Measurements from ENCODE around the gene MRPL16. TPM values are rescaled to one million over a fixed set of nuclear protein-coding genes. Genes with fewer than 3 reads are reported as not detected.

Gene MRPL16
- polyA plus RNA-seq, 1 donor from 2014 or later = 33.2 TPM

DNA sequence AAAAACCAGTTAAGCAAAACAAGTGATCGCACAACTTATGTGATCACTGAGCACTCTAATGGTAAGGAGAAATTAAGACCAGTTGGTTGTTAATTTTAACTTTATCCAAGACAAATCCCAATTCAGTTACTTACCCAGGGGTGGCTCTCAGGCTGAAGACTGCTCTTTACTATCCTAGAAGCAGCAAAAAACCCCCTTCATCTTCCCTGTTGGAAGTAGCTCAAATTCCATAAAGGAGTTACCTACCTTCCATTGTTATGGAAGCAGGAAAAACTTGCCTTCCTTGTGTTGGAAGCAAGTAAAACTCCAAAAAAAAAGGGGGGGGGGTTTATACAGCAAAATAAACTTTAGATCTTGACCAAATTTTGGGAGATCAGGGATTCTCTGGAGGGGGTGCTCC lies 5.2 kb upstream of the MRPL16 start:
- H3K9ac ChIP-seq (ENCODE audit: low read length) = no peak overlapping the region
- no peak overlapping the region for H3K4me2 ChIP-seq (ENCODE audit: low read length)
- no peak overlapping the region for H2AFZ ChIP-seq (ENCODE audit: low read depth, low read length)
- H3K4me3 ChIP-seq (ENCODE audit: low read length) = no peak overlapping the region
- H3K27me3 ChIP-seq (ENCODE audit: insufficient read depth, low read depth, low read length) = no peaks in the 10 kb centered on the region
- no peaks in the 10 kb centered on the region for H3K9me3 ChIP-seq (ENCODE audit: low read length)
- no peaks in the 10 kb centered on the region for H3K79me2 ChIP-seq (replicated peaks; ENCODE audit: insufficient read depth, low read length)
- no peak overlapping the region for H3K27ac ChIP-seq (ENCODE audit: low read length)
- H3K36me3 ChIP-seq (ENCODE audit: insufficient read depth, low read length) = no peaks in the 10 kb centered on the region
- H4K20me1 ChIP-seq (ENCODE audit: insufficient read depth) = no peaks in the 10 kb centered on the region
- TF ChIP-seq EZH2 (IDR thresholded peaks at IDR 0.05; ENCODE audit: borderline replicate concordance, insufficient read depth, low read length, poor library complexity, severe bottlenecking) (no peak), TAF1 (IDR thresholded peaks at IDR 0.05; ENCODE audit: low read depth) (no peak), SMC3 (conservative IDR thresholded peaks at IDR 0.05; ENCODE audit: poor library complexity) (no peak), MXI1 (conservative IDR thresholded peaks at IDR 0.05; ENCODE audit: poor library complexity, severe bottlenecking) (no peak), POLR2AphosphoS5 (IDR thresholded peaks at IDR 0.05) (no peak), EP300 (conservative IDR thresholded peaks at IDR 0.05; ENCODE audit: poor library complexity, severe bottlenecking) (no peak), RAD21 (conservative IDR thresholded peaks at IDR 0.05) (no peak), REST (IDR thresholded peaks at IDR 0.05; ENCODE audit: borderline replicate concordance) (no peak)
- no peaks in the 10 kb centered on the region for H3K9me2 ChIP-seq (ENCODE audit: insufficient read depth, low read length)
- H3F3A ChIP-seq (ENCODE audit: insufficient read depth, low read length, poor library complexity, severe bottlenecking) = no peaks in the 10 kb centered on the region

GRCh38 chr11:59814021-59814420 lies 3.4 kb upstream of the MRPL16 start:
- no peak overlapping the region for H3K4me2 ChIP-seq (ENCODE audit: low read length)
- no peaks in the 10 kb centered on the region for H3K9me3 ChIP-seq (ENCODE audit: low read length)
- H3K9ac ChIP-seq (ENCODE audit: low read length) = no peak overlapping the region
- H3K4me3 ChIP-seq (ENCODE audit: low read length) = no peak overlapping the region
- no peaks in the 10 kb centered on the region for H3K36me3 ChIP-seq (ENCODE audit: insufficient read depth, low read length)
- no peaks in the 10 kb centered on the region for H3F3A ChIP-seq (ENCODE audit: insufficient read depth, low read length, poor library complexity, severe bottlenecking)
- TF ChIP-seq POLR2AphosphoS5 (IDR thresholded peaks at IDR 0.05) = no peak
- TF ChIP-seq EZH2 (IDR thresholded peaks at IDR 0.05; ENCODE audit: borderline replicate concordance, insufficient read depth, low read length, poor library complexity, severe bottlenecking) = no peak
- no peak for TF ChIP-seq REST (IDR thresholded peaks at IDR 0.05; ENCODE audit: borderline replicate concordance)
- TF ChIP-seq, protein P1, sequence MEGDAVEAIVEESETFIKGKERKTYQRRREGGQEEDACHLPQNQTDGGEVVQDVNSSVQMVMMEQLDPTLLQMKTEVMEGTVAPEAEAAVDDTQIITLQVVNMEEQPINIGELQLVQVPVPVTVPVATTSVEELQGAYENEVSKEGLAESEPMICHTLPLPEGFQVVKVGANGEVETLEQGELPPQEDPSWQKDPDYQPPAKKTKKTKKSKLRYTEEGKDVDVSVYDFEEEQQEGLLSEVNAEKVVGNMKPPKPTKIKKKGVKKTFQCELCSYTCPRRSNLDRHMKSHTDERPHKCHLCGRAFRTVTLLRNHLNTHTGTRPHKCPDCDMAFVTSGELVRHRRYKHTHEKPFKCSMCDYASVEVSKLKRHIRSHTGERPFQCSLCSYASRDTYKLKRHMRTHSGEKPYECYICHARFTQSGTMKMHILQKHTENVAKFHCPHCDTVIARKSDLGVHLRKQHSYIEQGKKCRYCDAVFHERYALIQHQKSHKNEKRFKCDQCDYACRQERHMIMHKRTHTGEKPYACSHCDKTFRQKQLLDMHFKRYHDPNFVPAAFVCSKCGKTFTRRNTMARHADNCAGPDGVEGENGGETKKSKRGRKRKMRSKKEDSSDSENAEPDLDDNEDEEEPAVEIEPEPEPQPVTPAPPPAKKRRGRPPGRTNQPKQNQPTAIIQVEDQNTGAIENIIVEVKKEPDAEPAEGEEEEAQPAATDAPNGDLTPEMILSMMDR (IDR thresholded peaks at IDR 0.05; ENCODE audit: poor library complexity, severe bottlenecking) = no peak
- TF ChIP-seq SMC3 (conservative IDR thresholded peaks at IDR 0.05; ENCODE audit: poor library complexity) = no peak
- no peak for TF ChIP-seq TAF1 (IDR thresholded peaks at IDR 0.05; ENCODE audit: low read depth)
- no peak for TF ChIP-seq EP300 (conservative IDR thresholded peaks at IDR 0.05; ENCODE audit: poor library complexity, severe bottlenecking)
- no peak for TF ChIP-seq MXI1 (conservative IDR thresholded peaks at IDR 0.05; ENCODE audit: poor library complexity, severe bottlenecking)
- TF ChIP-seq RAD21 (conservative IDR thresholded peaks at IDR 0.05) = no peak
- no peaks in the 10 kb centered on the region for H4K20me1 ChIP-seq (ENCODE audit: insufficient read depth)
- no peaks in the 10 kb centered on the region for H3K79me2 ChIP-seq (replicated peaks; ENCODE audit: insufficient read depth, low read length)
- H3K27ac ChIP-seq (ENCODE audit: low read length) = no peak overlapping the region
- no peaks in the 10 kb centered on the region for H3K9me2 ChIP-seq (ENCODE audit: insufficient read depth, low read length)
- H3K27me3 ChIP-seq (ENCODE audit: insufficient read depth, low read depth, low read length) = no peaks in the 10 kb centered on the region
- H2AFZ ChIP-seq (ENCODE audit: low read depth, low read length) = no peak overlapping the region
